Muscle of arm (tissue), 12 donors: ENCODE results near the gene LIPK. TPM values are rescaled to one million over a fixed set of nuclear protein-coding genes. Genes with fewer than 3 reads are reported as not detected.
"Not testable (repeated sequence)": the region's sequence is repeated elsewhere in the genome, so short reads cannot be mapped to it uniquely, and the experiment has no call there.

Experiments used
- DNase-seq: peaks from one replicate; pipeline ENCODE4 v3.0.0-alpha.2; 2013
- polyA plus RNA-seq, 12 donors: library from polyadenylated mRNA; unstranded; fragments of 120-200 nt; gene quantifications; one replicate each; pipeline ENCODE4 v1.2.1, GENCODE V29; 2013; ENCODE audit not compliant: insufficient read length in 12 of 12

The LIPK gene
- polyA plus RNA-seq, 12 donors = 0.95 to 4.2 (median 2.6) TPM; not detected in 9

DNA sequence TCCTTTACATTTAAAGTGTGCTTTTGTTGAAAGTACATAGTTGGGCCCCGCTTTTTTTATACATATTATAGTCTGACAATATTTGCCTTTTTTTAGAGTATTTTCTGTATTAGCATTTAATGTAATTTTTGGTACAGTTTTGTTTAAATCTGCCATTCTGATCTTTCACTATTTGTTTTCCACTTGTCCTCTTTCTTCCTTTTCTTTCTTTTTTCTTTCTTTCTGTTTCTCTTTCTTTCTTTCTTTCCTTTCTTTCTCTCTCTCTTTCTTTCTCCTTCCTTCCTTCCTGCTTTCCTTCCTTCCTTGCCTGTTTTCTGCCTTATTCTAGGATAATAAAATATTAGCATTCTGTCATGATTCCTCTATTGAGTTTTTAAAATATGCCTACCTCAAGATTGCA lies 9.5 kb downstream of the LIPK start:
- DNase-seq = no peak

- no peak for DNase-seq
These were observed 15.3 kb downstream of the LIPK start for GRCh38 chr10:88721392-88721791.

- DNase-seq = no peak
These were observed 19.7 kb downstream of the LIPK start for GRCh38 chr10:88725798-88726197.

- no peak for DNase-seq
These were observed 22.2 kb downstream of the LIPK start for GRCh38 chr10:88728107-88728763.

- no peak for DNase-seq
These were observed 24.8 kb downstream of the LIPK start for GRCh38 chr10:88730864-88731263.

DNA sequence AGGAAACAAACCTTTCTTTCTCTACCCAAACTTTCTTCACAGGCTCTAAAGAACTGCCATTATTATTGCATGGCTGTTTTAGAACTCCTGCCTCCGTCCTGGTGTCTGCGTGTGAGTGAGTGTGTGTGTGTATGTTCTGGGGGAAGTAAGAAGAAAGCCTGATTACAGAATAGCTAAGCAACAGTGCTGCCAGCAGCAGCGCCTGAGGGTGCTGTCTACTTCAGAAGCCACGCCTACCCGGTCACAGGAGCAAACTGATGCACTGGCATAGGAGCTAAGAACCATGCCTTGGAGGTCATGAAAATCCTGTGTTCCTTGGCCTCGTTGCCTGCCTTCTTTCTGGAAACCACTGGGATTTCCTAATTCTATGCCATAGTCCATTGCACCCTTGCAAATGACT lies 25.2 kb downstream of the LIPK start:
- no peak for DNase-seq

DNA sequence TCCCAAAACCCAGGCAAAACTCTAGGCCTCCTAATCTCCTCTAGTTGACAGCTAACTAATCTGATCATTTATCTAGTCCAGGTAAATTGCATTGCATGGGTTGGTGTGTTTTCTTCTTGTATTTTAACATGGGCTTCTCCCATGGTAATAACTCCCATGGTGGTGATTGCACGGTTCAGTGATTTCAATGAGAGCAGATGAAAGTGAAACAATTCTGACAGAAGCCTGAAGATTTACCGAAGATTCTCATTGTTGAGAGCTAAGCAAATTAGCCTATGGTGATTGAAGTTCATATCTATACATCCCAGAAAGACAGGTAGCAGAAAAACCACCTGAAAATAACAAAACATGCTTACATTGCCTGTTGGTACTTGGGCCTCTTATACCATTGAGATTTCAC lies 27.2 kb downstream of the LIPK start:
- DNase-seq = no peak

- DNase-seq = no peak
These were observed 29.6 kb downstream of the LIPK start for GRCh38 chr10:88735661-88736060.

GRCh38 chr10:88741921-88742320 lies 35.9 kb downstream of the LIPK start:
- not testable (repeated sequence) for DNase-seq

- no peak for DNase-seq
These were observed 36.4 kb downstream of the LIPK start for GRCh38 chr10:88742448-88742847.

DNA sequence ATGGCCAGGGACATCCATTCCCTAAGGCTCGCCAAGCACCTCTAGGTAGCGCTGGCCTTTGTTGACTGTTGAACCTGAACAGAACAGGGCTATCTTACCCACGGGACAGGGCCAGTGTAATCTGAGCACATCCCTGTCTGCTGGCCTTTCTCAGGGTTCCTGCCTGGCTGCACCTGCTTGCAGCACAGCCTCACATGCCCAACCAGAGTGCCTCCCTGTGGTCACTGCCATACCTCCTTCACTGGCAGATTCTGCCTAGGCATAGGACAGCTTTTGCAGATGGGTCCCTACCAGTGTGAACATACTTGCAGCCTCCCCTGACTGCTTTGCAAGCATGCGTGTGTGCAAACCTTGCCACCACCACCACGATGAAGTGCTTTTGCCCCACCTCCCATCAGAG lies 38.0 kb downstream of the LIPK start:
- no peak for DNase-seq

GRCh38 chr10:88745633-88746032 lies 39.6 kb downstream of the LIPK start:
- DNase-seq = no peak

DNA sequence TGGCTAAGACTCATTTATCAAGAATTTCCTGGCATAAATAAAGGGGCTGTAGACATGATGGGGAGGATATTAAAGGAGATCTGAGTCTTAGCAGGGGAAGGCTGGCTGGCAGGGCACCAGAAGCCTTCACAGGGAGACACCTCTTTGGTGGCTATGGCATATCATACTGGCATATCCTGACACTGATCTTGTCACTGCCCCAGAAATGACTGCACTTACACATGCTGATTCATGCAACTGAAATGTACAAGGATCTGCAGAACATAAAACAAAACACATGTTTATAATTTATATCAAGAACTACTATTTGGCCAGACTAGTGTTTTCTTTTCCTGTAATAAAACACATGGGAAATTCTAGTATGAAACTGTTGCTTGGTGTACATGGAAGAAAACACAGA lies 48.2 kb downstream of the LIPK start:
- no peak for DNase-seq

DNA sequence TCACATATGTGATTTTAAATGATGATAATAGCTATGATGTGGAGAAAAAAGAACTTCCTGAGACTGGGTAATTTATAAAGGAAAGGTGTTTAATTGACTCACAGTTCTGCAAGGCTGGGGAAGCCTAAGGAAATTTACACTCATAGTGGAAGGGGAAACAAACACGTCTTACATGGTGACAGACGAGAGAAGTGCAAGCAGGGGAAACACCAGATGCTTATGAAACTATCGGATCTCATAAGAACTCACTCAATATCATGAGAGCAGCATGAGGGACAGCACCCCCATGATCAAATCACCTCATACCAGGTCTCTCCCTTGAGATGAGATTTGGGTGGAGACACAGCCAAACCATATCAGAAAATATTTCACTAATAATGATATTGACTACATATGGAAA lies 49.7 kb downstream of the LIPK start:
- DNase-seq = no peak

- DNase-seq = no peak
These were observed 50.6 kb downstream of the LIPK start for GRCh38 chr10:88756660-88757059.

DNA sequence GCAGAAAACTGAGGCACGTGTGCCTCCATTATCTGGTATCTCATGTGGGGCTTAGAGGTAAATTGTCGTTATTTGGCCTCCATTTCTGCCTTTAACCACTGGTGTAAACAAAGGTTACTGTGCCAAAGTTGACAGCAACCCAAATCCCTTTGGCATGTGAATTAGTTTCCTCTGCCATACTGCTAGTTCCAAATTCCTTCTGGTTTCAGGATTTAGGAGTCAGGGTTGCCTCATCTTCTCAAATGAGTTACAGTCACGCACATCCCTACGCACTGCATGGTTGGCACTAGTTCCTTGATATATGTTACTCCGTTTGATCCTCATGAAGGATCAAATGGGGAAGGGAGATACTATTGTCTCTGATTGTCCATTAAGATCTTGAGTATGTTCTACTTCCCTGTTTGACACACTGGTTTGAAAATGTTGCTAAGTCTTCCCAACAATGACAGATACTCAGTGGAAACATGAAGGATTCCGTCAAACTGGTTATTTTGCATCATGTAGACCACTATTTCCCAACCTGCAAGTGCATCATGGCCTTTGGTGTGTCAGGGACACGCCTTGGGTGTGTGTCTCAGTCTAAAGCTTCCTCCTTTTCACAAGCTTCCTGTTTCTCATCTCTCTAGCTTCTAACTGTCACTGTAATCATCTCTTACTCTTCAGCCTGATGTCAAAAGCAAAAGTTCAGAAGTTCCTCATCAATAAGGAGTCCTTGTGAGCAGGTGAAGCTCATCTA lies 53.5 kb downstream of the LIPK start, which contains the start of gene LIPN:
Gene LIPN, plus strand, starts transcription at position 655 of the 736 bp plus-strand sequence. CDS start 1,386 bp downstream, outside the sequence.
- no peak for DNase-seq

DNA sequence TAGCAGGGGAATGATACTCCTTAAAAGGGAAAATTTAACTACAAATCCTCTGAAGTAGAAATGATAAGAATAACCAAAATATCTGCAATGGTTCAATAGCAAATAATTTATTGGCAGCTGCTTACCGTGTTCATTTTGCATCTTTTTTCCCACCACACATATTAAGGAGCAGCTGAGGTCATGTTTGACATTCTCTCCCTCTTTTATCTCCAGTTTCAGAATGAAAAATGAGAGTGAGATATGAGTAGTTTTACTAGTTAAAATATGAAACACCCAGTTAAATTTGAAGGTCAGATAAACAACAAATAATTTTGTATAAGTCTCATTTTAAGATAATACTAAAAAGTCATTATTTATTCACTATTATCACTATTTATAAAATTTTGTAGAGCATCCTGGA lies 56.9 kb downstream of the LIPK start:
- DNase-seq = no peak

DNA sequence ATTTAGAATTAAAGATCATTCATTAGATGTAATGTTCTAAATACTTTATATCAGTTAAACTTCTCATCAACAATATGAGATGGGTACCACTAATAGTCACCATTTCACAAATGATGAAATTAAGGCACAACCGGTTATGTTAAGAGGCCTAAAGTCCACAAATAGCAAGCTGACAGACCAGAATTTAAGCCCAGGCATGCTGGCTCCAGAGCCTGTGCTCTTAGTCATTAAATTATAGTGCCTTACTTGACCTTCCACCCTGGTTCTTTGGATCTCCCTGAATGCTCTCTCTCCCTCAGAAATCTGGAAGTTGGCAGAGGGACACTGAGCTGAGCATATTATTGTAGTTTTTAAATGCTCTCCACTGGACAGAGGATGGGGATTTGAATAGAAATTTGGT lies 57.4 kb downstream of the LIPK start:
- no peak for DNase-seq

- no peak for DNase-seq
These were observed 58.1 kb downstream of the LIPK start for GRCh38 chr10:88764110-88764509.

GRCh38 chr10:88765816-88766215 lies 59.8 kb downstream of the LIPK start:
- DNase-seq = no peak

DNA sequence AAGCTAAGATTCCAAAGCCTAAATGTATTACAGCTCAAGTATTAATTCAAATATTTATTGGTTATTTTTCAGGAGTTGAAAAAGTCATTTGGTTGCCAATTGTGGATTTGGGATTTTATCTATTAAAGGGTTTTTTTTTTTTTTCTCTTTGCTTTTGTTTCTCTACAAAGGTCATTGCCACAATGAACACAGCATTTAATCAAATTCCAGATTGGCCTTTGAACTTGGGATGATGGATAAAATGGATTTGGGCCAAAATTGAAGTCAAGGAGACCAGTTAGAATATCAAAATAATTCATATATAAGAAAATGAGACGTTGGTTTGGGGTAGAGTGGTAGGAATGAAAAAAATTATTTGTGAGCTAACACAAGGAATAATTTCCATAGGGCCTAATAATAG lies 63.3 kb downstream of the LIPK start:
- DNase-seq = no peak

GRCh38 chr10:88781206-88781605 lies 75.2 kb downstream of the LIPK start:
- no peak for DNase-seq

DNA sequence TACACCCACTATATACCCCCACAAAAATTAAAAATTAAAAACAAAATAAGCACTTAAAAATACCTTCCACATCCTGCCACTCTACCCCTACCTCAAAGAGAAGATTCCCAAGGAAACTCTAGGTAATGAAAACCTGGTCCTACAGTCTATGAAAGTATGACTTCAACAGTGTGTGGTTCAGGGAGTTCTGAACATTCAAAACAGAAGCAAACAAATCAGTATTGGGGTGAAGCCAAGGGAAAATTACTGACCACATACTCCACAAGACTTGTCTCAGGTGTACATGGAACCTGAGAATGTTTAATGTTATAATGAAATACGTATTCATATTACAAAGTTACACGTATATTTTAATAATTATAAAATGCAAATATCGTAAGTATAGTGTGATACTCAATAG lies 76.2 kb downstream of the LIPK start:
- DNase-seq = no peak

DNA sequence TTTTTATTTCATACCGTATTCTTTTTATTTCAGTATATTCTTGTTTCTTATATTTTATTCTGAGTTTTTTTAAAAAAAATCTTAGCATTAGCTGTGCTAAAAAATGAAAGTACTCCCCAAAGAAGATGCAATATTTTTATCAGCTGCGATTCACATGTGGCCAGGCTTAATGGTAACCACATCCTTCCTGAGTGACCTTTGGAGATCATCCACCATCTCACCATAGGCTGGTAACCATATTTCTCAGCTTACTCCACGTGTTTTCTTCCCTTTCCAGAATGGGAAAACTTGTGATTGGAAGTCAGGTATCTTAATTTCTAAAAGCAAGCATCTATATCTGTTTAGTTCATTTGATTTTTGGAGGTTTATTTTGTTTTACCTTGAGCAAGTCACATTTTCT lies 77.7 kb downstream of the LIPK start:
- no peak for DNase-seq
